Measurements from ENCODE around the gene SWT1.
"Not testable (repeated sequence)": the region's sequence is repeated elsewhere in the genome, so short reads cannot be mapped to it uniquely, and the experiment has no call there.

SWT1 gene

DNA sequence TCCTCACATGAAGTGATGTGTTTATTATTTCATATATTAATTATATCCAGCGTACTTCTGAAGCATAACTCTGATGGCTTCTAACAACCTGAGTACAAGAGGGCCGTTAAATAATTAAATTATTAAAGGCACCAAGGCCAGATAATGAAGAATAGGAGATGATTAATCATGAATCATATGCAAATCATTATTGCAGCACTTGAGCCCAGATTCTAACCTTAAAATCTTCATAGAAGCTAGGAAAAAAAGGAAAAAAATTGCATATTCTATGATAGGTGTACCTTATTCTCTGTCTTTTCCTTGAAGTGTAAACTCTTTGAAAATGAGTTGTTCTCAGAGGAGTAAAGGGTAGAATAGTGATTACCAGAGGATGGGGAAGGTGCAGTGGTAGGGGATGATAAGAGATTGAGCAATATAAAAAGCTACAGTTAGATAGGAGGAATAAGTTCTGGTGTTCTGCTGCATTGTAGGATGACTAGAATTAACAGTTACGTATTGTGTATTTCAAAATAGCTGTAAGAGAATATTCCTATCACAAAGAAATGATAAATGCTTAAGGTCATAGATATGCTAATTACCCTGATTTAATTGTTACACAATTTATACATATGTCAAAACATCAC, 51.1 kb downstream of the SWT1 start:
- ChIA-PET CTCF (no interaction called here), POLR2A (no interaction called here)
- TF ChIP-seq, protein P1, sequence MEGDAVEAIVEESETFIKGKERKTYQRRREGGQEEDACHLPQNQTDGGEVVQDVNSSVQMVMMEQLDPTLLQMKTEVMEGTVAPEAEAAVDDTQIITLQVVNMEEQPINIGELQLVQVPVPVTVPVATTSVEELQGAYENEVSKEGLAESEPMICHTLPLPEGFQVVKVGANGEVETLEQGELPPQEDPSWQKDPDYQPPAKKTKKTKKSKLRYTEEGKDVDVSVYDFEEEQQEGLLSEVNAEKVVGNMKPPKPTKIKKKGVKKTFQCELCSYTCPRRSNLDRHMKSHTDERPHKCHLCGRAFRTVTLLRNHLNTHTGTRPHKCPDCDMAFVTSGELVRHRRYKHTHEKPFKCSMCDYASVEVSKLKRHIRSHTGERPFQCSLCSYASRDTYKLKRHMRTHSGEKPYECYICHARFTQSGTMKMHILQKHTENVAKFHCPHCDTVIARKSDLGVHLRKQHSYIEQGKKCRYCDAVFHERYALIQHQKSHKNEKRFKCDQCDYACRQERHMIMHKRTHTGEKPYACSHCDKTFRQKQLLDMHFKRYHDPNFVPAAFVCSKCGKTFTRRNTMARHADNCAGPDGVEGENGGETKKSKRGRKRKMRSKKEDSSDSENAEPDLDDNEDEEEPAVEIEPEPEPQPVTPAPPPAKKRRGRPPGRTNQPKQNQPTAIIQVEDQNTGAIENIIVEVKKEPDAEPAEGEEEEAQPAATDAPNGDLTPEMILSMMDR (IDR thresholded peaks at IDR 0.05; ENCODE audit: control extremely low read depth, extremely low read depth, low read depth, missing control alignments) = no peak
- DNase-seq (ENCODE audit: extremely low spot score) = no peak

DNA sequence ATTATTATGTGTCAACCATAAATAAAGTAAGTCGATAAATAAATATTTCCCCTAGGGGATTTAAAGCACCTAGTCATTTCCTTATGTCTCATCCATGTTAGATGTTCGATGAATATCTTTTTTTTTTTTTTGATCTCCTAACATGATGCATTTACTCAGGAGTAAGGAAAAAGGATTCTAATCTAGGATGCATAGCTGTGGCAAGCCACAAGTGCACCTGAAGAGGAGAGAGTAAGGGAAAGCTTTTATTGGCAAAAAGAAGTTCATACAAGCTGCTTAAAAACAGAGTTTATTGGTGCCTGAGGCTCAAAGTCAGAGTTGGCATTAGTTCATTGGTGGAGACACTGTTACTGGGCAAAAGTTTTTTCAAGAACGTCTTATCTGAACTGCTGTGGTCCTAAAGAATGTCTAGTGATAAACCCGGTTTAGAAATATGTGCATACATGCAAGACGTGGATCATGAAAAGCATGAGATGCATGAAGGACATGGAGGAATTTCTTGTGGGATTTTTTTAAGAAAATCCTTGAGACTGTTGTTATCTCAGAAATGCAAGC, 51.7 kb downstream of the SWT1 start:
- TF ChIP-seq, protein P1 (IDR thresholded peaks at IDR 0.05; ENCODE audit: control extremely low read depth, extremely low read depth, low read depth, missing control alignments) = no peak
- ChIA-PET CTCF (interaction anchor here (0.9 to 1.5 kb wide), 3 partner anchors 8 to 38 kb away, joined by 3 to 4 read pairs (median 4); no protein-coding TSS in a partner anchor), POLR2A (no interaction called here)
- no peak for DNase-seq (ENCODE audit: extremely low spot score)

DNA sequence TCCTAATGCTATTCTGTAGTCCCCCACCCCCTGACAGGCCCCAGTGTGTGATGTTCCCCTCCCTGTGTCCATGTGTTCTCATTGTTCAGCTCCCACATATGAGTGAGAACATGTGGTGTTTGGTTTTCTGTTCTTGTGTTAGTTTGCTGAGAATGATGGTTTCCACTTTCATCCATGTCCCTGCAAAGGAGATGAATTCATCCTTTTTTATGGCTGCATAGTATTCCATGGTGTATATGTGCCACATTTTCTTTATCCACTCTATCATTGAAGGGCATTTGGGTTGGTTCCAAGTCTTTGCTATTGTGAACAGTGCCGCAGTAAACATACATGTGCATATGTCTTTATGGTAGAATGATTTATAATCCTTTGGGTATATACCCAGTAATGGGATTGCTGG, 52.4 kb downstream of the SWT1 start:
- POLR2A ChIA-PET; DNase-seq (ENCODE audit: extremely low spot score): not testable (repeated sequence)
- CTCF ChIA-PET = interaction anchor here (0.9 to 1.5 kb wide), 3 partner anchors 8 to 39 kb away, joined by 3 to 4 read pairs (median 4); no protein-coding TSS in a partner anchor

DNA sequence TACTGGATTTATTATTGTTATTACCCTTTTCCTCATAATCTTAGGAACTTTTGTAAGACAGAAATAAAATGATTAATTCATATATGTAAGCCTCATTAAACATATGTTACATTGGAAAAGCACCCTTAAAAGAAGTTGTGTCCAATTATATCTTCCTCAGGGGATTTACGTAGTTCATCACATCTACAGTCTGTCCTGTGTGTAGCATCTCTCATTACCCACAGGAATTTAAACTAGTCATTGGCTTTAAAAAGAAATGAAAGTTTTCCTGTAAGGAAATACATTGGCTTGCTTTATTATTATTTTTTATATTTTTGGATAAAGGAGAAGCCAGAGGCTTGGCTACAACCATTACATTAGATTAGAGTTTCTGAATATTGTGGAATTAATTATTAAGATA, 56.1 kb downstream of the SWT1 start:
- ChIA-PET POLR2A (no interaction called here), CTCF (no interaction called here)
- TF ChIP-seq, protein P1 (IDR thresholded peaks at IDR 0.05; ENCODE audit: control extremely low read depth, extremely low read depth, low read depth, missing control alignments) = no peak
- DNase-seq (ENCODE audit: extremely low spot score) = no peak

DNA sequence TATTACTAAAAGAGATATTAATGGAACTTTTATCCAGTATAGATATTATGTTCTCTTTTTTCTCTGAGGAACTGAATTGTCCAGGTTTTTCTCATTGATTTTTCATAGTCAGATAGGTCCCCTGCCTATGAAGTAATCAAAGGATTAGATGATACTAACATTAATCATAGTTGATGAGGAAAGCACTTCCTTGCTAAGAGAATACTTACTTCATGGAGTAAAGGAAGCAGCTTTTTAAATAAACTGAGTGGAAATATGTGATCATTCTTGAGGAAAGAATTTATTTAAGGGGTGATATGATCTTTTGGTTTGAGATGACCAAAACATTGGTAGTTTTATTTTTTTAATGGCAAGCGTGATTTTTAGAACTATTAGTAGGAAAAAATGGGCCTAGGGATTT, 58.9 kb downstream of the SWT1 start:
- ChIA-PET POLR2A (no interaction called here), CTCF (interaction anchor here (1.4 kb wide), 1 partner anchor 30 kb away, joined by 3 read pairs; no protein-coding TSS in a partner anchor)
- no peak for DNase-seq (ENCODE audit: extremely low spot score)
- TF ChIP-seq, protein P1 (IDR thresholded peaks at IDR 0.05; ENCODE audit: control extremely low read depth, extremely low read depth, low read depth, missing control alignments) = no peak

DNA sequence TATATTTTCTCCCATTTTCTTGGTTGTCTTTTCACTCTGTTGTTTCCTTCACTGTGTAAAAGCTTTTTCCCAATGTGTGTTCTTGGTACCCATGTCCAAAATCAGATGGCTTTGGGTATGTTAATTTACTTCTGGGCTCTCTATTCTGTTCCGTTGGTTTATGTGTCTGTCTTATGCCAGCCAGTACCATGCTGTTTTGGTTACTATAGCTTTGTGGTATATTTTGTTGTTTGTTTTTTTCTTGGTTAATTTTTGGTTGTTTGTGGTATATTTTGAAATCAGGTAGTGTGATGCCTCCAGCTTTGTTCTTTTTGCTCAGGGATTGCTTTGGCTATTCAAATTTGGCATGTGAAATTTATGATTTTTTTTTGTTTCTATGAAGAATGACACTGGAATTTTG, 67.2 kb downstream of the SWT1 start:
- TF ChIP-seq, protein P1 (IDR thresholded peaks at IDR 0.05; ENCODE audit: control extremely low read depth, extremely low read depth, low read depth, missing control alignments) = no peak
- CTCF ChIA-PET = interaction anchor here (1.5 kb wide), 1 partner anchor 54 kb away, joined by 4 read pairs; no protein-coding TSS in a partner anchor
- POLR2A ChIA-PET = no interaction called here
- DNase-seq (ENCODE audit: extremely low spot score) = no peak

DNA sequence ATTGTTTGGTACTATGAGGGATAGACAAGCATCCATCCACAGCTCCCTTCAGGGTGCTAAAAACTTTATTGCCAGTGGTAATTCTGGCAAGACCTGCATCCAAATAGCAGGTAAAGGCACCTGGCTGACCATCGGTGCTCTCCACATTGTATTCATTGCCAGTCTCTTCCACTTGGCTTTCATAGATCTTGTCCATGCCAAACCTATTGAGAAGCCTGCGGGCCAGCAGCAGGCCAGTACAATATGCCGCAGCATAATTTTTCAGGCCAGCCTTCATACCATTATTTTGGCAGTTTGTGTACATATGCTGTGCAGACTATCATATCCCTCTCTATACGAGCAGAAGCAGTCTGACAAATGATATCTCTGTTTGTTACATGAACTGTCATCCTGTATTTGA, 70.2 kb downstream of the SWT1 start:
- POLR2A ChIA-PET = no interaction called here
- CTCF ChIA-PET = interaction anchor here (1.1 kb wide), 1 partner anchor 11 kb away, joined by 3 read pairs; no protein-coding TSS in a partner anchor
- TF ChIP-seq, protein P1 (IDR thresholded peaks at IDR 0.05; ENCODE audit: control extremely low read depth, extremely low read depth, low read depth, missing control alignments) = no peak
- no peak for DNase-seq (ENCODE audit: extremely low spot score)
